ENCODE measurements around the gene PPARA. TPM values are rescaled to one million over a fixed set of nuclear protein-coding genes. Genes with fewer than 3 reads are reported as not detected.

The PPARA gene
- total and polyA plus RNA-seq, 9 of the 15 experiments (the other 6 are each of a cell fraction or from before 2014, with no cell fraction given), result 0.64 to 5.3 (median 3.5) TPM

- TF ChIP-seq ZNF644 (tag; IDR thresholded peaks at IDR 0.05; ENCODE audit: low read depth) (no peak), CHD1 (IDR thresholded peaks at IDR 0.05; ENCODE audit: low read length) (no peak), ZFPM2 (CRISPR knock-in tag; IDR thresholded peaks at IDR 0.05) (no peak), OTX1 (CRISPR knock-in tag; IDR thresholded peaks at IDR 0.05) (no peak), E4F1 (CRISPR knock-in tag; IDR thresholded peaks at IDR 0.05; ENCODE audit: borderline replicate concordance) (no peak), MITF (IDR thresholded peaks at IDR 0.05) (no peak), ZNF23 (CRISPR knock-in tag; IDR thresholded peaks at IDR 0.05) (no peak), TGIF2 (CRISPR knock-in tag; IDR thresholded peaks at IDR 0.05) (no peak), MAZ (CRISPR knock-in tag; conservative IDR thresholded peaks at IDR 0.05 in 1 of 2, IDR thresholded peaks at IDR 0.05 in 1 of 2) (no peak), ZNF232 (CRISPR knock-in tag; IDR thresholded peaks at IDR 0.05) (no peak), REST (IDR thresholded peaks at IDR 0.05; ENCODE audit: borderline replicate concordance) (peak; percentile 88), REST (CRISPR knock-in tag; IDR thresholded peaks at IDR 0.05; ENCODE audit: low read depth) (no peak), FOS (IDR thresholded peaks at IDR 0.05; ENCODE audit: extremely low read depth, insufficient read length) (no peak), CAMTA2 (CRISPR knock-in tag; conservative IDR thresholded peaks at IDR 0.05) (no peak)
These were observed 30.5 kb upstream of the PPARA start (continued) for GRCh38 chr22:46119729-46120419.

All from K562 (cell line).